Measurements from ENCODE around the gene RPS6KC1.
"Not testable (repeated sequence)": the region's sequence is repeated elsewhere in the genome, so short reads cannot be mapped to it uniquely, and the experiment has no call there.

Gene RPS6KC1

GRCh38 chr1:213019450-213019849 lies 31.6 kb upstream of the RPS6KC1 start:
- no peak overlapping the region for H3K4me3 ChIP-seq (ENCODE audit: low read depth, low read length)
- TF ChIP-seq CTCF (IDR thresholded peaks at IDR 0.05; ENCODE audit: insufficient read depth, low read depth, low read length, missing control alignments) = no peak
- no peak for DNase-seq (ENCODE audit: low read depth)

GRCh38 chr1:213020016-213020415 lies 31.0 kb upstream of the RPS6KC1 start:
- H3K4me3 ChIP-seq (ENCODE audit: low read depth, low read length) = no peak overlapping the region
- DNase-seq (ENCODE audit: low read depth) = no peak
- TF ChIP-seq CTCF (IDR thresholded peaks at IDR 0.05; ENCODE audit: insufficient read depth, low read depth, low read length, missing control alignments) = no peak

- DNase-seq (ENCODE audit: low read depth); H3K4me3 ChIP-seq (ENCODE audit: low read depth, low read length): not testable (repeated sequence)
These were observed 24.0 kb upstream of the RPS6KC1 start for GRCh38 chr1:213027024-213027423.

- no peak for DNase-seq (ENCODE audit: low read depth)
- H3K4me3 ChIP-seq (ENCODE audit: low read depth, low read length) = no peak overlapping the region
- TF ChIP-seq CTCF (IDR thresholded peaks at IDR 0.05; ENCODE audit: insufficient read depth, low read depth, low read length, missing control alignments) = no peak
These were observed 18.4 kb upstream of the RPS6KC1 start for GRCh38 chr1:213032651-213033050.

- DNase-seq (ENCODE audit: low read depth) = no peak
- no peak for TF ChIP-seq CTCF (IDR thresholded peaks at IDR 0.05; ENCODE audit: insufficient read depth, low read depth, low read length, missing control alignments)
These were observed 16.3 kb upstream of the RPS6KC1 start for GRCh38 chr1:213034713-213035112.

GRCh38 chr1:213035573-213035972 lies 15.5 kb upstream of the RPS6KC1 start:
- H3K4me3 ChIP-seq (ENCODE audit: low read depth, low read length) = no peak overlapping the region
- no peak for DNase-seq (ENCODE audit: low read depth)
- TF ChIP-seq CTCF (IDR thresholded peaks at IDR 0.05; ENCODE audit: insufficient read depth, low read depth, low read length, missing control alignments) = no peak

More at GRCh38 chr1:213034713-213035112, 16.3 kb upstream of the RPS6KC1 start:
- H3K4me3 ChIP-seq (ENCODE audit: low read depth, low read length) = no peak overlapping the region

GRCh38 chr1:213041443-213041842 lies 9.6 kb upstream of the RPS6KC1 start:
- TF ChIP-seq CTCF (IDR thresholded peaks at IDR 0.05; ENCODE audit: insufficient read depth, low read depth, low read length, missing control alignments) = no peak
- DNase-seq (ENCODE audit: low read depth) = no peak
- no peak overlapping the region for H3K4me3 ChIP-seq (ENCODE audit: low read depth, low read length)

GRCh38 chr1:213045321-213046226 lies 5.5 kb upstream of the RPS6KC1 start:
- not testable (repeated sequence) for DNase-seq (ENCODE audit: low read depth); H3K4me3 ChIP-seq (ENCODE audit: low read depth, low read length)

Data from GM12865 (cell line).